Activated CD8-positive, alpha-beta memory T cell treated with anti-CD3 and anti-CD28 coated beads, Interleukin-2, amount 50 U/mL, for 24 hours (primary cell): ENCODE results near the gene RNF123.
"Not testable (repeated sequence)": the region's sequence is repeated elsewhere in the genome, so short reads cannot be mapped to it uniquely, and the experiment has no call there.

Source experiments
- DNase-seq: peaks from one replicate; pipeline ENCODE4 v3.0.0-alpha.2; 2020; ENCODE audit errors: extremely low read depth

Gene RNF123

DNA sequence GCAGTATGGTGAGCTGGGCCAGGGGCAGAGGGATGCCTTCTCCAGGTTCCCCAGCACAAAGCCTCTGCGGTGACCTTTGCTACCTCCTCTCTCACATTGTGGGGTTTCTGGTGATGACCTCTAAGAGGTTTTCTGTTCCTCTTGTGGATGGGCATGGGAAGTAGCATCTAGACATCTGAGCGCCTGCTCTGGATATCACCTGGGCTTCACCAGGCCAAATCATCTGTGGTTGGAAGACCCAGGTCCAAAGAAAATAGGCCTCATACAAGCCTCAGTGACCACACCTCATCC lies 8.2 kb upstream of the RNF123 start:
- DNase-seq = no peak

DNA sequence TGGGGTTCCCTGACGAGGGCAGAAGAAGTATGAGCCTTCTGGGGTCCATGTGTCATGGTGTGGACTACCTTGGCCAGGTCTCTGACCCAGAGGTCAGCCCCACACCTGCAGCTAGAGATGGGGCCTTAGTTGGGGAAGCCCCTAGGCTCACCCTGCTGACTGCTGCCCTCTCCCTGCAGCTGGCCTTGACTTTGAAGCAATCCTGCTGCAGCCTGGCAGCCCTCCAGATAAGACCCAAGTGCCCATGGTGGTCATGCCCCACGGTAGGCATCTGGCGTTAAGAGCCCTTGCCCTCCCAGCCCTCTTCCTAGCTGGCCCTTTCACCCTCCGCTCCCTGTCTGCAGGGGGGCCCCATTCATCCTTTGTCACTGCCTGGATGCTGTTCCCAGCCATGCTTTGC lies 7.8 kb upstream of the RNF123 start:
- no peak for DNase-seq

DNA sequence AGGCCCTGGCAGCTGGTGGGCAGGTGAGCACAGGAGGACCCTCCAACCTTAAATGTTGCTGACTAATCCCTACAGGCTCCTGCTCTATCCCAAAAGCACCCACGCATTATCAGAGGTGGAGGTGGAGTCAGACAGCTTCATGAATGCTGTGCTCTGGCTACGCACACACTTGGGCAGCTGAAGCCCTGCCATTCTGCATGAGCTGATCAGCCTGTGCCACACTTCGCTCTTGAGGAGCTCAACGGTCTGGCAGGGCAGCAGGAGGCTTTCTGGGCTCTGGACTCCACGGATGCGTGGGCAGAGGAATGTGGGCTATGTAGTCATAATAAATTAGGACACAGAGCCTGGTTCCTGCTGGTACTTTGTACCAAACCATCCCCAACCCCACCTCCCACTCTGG lies 6.2 kb upstream of the RNF123 start:
- no peak for DNase-seq

DNA sequence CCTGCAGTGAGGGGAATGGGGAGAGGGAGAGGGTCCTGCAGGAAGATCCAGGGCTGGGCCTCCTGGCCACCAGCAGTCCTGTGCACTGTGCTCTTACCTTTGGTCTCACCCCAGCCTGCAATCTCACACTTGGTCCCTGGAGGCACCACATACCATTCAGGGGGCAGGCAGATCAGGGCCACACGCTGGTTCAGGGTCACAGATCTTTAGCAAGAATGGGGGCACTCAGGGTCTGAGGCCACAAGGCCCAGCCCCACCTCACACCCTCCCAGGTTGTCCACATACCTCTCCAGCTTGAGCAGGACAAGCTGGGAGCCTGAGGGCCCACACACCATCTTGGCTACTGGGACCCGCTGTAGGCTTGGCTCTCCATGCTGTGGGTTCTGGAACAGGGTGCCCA lies 4.9 kb upstream of the RNF123 start:
- DNase-seq = not testable (repeated sequence)

DNA sequence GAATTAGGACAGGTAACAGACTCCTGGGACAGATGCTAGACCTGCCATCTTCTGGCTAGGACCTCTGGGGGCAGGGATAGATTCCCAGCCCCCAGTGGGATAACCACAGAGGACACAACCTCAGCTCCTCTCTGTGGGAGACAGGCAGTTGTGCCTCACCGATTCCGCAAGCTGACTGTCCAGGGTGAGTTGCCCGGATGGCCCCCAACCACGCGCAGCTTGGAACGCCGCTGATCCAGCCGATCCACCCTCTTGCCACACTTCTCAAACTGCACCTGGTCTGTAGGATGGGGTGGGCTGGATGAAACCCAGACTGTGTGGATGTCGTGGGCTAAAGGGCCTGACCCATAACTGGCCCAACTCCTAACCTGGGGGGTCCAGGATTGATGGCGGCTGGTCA lies 4.3 kb upstream of the RNF123 start:
- DNase-seq = not testable (repeated sequence)

DNA sequence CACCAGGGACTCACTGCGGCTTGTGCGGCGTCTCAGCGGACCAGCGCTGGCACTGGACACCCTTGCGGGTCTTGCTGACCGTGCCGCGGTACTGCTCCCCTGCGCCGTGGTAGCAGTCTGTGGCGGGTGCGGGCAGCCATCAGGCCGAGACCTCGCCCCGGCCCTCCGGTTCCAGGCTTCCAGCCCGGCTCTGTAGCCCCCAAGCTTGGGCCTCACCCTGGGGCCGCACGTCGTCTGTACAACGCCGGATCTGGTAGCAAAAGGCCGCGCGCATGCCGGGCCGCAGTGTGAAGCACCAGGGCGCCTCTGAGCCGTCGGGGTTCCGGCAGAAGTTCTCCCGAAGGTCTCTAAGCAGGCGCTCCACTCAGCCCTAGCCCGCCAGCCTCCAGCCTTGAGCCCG lies 3.5 kb upstream of the RNF123 start:
- not testable (repeated sequence) for DNase-seq

DNA sequence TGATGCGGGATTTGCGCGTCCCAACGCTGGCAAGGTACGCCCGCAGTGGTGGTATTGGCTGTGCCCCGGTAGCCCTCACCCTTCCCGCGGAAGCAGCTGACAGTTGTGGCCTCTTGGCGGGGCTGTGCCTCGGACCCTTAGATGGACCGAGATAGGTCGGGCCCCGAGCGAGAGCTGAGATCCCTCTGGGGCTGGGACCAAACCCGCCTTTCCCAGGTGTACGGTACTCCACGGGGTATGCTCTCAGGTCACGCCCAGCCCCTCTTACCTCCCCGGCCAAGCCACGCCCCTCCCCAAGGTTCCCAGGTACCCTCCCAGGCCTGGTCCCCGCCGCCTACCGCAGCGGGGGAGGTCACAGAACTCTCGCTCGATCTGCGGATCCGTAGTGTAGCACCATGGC lies 3.0 kb upstream of the RNF123 start:
- DNase-seq = not testable (repeated sequence)

DNA sequence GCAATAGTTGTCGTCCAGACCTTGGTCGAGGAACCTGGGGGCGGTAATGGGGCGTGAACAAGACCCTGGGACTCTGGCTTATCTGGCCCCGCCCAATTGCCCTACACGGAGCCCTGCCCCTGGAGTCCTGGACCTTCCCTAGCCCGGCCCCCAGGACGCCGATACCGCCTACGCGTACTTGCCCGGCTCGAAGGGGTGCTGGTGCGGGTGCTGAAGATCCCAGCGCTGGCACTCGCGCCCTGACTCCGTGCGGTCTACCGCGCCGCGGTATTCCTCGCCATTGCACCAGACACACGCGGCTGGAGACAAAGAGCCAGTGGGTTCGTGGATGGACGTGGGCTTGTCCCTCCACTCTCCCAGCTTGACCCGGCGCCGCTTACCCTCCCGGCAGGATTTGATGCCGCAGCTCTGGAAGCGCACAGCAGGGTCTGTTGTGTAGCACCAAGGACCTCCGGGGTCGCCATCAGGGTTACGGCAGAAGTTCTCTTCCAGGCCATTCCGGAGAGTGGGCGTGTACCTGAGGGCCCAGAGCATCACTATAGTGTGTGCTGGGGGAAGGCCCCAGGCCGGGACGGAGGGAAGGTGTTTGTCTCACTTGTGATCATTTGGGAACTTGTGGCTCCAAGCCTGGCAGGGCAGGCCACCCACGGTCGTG lies 2.5 kb upstream of the RNF123 start:
- not testable (repeated sequence) for DNase-seq

DNA sequence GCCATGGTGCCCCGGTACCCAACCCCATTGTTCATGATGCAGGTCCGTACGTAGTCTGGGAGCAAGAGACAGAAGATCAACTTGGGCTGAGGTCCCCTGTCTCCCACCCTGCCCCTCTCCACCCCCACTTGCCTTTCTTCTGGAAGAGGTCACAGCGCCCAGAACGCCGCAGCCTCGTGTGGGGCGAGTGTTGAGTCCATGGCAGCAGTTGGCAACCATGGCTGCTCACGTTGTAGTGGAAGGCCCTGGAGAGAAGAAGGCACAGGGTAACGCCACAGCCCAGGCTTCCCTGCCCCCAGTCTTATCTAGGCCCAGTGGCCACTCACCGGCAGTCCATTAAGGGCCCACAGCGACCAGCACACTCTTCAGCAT lies 1.9 kb upstream of the RNF123 start:
- DNase-seq = not testable (repeated sequence)

DNA sequence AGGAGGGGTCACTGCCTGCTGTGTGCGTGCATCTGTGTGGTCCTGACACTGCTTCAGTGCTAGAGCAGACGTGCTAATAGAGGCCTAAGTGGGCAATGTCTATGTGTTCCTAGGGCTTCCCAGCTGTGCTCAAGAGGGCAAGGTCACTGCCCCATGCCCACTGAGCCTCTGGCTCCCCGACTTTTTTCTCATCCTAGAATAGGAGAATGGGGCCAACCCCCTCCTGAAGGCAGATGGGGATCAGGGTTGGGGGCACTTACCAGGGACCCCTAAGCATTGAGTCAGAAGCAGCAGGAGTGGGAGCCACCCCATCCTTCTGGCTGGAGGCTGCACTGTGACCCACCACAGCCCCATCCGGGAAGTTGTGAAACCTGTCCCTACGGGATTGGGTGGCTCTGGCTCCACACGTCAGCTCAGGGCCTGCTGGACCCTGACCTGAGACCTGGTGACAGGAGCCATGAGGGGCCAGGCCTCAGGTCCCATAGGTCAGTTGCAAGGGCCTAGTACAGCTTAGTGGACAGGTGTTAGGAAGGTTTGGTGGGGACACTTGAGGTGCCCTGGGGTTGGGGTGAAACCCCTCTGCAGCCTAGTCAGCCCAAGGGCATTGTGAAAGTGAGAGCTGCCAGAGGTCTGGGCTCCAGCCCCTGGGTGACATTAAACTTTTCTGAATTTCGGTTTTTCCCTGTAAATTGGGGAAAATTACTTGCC lies 865 bp upstream of the RNF123 start:
- not testable (repeated sequence) for DNase-seq

DNA sequence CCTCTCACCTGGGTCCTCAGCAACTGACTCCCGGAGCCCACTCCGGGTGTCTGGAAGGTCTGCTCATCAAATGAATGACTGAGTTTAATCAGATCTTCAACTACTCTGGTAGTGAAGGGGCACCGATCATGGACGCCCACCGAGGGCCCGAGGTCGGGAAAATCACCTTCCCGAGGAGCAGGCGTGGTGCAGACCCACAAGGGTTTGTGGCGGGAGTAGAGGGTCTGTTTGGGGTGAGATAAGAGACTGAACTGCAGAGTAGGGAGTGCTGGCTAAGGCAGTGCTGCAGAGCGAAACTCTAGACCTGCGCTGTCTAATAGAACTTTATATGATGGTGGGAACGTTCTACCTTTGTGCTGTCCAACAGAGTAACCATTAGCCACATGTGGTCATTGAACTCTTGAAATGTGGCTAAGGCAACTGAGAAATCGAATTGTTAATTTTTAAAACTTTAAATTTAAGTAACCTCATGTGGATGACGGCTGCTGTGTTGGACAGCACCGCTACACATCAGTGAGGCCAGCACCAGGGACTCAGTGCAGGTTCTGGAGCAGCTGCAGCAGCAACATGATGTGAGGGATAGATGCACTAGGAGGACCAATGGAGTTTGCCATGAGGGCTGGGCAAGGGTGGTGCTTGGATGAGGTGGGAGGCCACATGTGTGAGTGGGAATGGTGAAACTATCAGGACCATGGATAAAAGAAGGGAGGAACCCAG lies 709 bp downstream of the RNF123 start:
- not testable (repeated sequence) for DNase-seq

DNA sequence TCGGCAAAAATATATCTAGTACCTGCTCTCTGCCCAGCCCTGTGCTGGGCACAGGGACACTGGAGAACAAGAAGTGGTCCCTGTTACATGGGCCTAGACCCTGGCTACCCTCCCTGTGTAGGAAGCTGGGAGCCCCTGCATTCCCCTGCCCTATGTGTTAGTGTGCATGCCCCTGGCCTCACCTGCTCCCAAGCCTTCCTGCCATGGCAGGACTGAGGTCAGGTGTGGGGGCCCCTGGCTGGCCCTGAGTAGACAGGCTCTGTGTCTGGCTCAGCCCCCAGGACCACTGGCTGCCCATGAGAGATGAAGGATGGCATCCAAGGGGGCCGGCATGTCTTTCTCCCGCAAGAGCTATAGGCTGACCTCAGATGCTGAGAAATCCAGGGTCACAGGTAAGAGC lies 1.5 kb downstream of the RNF123 start:
- not testable (repeated sequence) for DNase-seq

DNA sequence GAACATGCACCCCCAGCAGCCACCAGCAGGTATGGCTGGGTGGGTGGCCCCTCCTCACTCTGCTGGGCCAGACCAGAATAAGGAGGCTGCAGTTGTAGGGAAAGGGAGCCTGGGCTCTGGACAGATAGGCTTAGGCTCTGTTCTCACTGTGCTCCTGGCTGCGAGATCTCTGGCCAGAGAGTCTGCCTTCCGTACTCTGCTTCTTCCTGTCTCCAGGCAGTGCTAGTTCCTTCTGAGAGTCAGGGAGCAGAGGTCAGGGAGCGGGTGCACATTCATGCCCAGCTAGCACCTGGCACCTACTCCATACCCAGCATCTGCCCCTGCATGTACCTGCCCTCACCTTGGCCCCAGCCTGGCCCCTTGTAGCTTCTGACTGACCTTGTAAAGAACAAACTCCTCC lies 2.1 kb downstream of the RNF123 start:
- DNase-seq = not testable (repeated sequence)

DNA sequence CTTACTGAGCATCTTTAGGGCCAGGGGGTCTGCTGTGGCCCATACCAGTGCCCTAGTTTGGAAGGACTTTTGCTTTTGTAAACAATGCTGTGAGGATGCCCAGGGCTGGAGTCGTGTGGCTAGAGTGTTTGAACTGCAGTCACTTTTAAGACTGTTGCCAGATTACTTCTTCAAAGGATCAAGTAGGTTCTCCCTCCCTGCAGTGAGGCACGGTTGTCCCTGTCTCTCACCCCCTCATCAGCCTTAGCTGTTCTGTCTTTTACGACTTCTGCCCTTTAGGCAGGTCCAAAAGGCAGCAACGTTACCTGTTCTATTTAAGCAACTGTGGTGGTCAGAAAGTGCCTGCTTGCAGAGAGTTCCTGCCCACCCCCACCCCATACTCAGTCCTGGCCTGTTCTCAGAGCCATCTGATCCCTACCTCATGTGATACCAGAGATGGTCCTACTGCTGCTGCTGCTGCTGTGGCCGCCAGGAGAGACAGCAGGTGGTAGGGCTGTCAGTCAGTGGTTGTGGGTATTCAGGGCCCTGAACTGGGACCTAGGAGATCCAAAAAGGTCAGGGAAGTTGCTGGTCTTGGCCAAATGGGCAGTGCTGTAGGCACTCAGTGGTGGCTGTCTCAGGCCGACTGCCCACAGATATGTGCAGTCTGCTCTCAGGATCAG lies 5.2 kb downstream of the RNF123 start:
- not testable (repeated sequence) for DNase-seq

DNA sequence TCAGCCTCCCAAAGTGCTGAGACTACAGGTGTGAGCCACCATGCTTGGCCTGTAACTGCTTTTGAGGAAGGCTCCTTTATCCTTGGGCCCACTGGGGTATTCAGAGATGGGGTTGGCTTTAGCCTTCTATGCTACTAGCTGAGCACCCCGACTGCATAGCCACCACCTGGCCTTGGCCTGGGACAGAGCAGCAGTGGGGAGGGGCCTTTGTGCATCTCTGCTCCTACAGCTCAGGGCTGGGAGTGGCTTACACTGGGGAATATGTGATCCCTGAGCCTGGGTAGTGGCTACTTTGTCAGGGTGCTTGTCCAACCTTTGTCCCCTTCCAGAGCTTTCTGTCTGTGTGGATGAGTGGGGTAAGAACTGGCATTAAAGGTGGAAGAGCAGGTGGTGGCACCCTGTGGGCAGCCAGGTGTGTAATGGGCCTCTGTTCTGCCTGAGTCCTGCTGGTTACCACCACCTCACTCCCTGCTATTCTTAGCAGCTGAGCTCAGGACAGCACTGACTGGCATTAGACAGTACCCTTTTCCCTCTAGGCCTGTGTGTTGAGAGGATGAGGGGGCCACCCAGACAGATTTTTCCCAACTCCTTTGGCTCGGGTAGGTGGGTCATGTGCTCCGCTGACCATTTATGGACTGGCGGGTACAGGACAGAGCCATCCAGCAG lies 6.1 kb downstream of the RNF123 start:
- DNase-seq = not testable (repeated sequence)

DNA sequence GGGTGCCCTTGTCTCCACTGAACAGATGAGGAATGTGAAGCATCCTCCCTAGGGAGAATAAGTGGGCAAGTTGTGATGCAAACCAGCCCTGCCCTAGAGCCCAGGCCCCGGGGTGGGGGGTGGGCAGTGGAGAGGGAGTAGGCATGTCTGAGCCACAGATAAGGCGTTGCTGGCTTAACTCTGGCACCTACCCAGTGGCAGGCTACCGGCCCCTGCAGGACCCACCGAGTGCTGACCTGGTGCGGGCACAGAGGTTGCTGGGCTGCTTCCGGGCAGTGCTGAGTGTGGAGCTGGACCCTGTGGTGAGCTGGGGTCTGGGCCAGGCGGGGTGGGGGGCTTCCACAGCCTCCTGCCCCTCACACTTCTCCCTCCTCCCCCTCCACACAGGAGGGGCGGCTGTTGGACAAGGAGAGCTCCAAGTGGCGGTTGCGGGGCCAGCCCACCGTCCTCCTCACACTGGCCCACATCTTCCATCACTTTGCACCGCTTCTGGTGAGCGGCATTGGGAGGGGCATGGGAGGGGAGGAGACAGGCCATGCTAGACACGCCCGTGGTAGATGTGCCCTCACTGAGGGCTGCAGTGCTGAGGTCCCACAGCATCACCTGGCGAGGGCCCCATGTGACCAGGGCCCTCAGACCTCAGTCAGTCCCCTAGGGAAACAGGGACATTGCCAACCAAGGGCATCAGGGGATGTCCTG lies 10.1 kb downstream of the RNF123 start:
- no peak for DNase-seq

DNA sequence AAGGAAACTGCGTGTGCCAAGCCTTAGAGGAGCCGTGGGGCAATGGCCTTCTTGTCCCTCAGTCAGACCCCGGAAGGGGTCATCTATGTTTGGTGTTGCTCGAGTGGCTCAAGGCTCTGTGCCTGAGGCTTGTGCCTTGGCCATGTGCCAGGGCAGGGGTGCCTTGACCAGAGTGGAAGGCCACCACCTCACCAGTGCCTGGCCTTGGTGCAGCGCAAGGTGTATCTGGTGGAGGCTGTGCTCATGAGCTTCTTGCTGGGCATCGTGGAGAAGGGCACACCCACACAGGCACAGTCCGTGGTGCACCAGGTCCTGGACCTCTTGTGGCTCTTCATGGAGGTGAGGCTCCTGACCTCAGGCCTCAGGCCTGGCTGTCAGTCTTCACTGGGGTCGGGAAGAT lies 10.7 kb downstream of the RNF123 start:
- DNase-seq = no peak

DNA sequence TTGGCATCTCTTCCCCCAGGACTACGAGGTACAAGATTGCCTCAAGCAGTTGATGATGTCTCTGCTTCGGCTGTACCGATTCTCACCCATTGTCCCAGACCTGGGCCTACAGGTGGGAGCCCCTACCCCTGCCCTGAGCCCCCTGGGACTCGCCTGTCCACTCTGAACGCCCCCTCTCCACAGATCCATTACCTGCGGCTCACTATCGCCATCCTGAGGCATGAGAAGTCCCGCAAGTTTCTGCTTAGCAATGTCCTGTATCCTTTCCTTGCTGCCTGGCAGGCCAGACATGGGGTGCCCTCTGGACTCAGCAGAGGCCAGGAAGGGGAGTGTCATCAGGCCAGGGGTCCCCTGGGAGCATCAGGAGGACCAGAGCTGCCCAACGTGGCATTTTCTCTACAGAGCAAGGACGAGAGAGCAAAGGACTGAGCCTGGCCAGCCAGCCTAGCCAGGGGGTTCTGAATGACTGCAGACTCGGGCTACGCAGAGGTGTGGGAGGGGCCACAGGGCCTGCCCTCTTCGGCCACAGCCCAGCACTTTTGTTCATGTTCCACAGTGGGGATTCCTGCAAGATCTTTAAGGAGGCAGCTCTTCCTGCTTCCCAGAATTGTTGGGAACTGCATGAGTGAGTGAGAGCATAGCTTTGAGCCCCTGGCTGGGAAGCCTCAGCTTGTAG lies 11.2 kb downstream of the RNF123 start:
- DNase-seq = no peak

DNA sequence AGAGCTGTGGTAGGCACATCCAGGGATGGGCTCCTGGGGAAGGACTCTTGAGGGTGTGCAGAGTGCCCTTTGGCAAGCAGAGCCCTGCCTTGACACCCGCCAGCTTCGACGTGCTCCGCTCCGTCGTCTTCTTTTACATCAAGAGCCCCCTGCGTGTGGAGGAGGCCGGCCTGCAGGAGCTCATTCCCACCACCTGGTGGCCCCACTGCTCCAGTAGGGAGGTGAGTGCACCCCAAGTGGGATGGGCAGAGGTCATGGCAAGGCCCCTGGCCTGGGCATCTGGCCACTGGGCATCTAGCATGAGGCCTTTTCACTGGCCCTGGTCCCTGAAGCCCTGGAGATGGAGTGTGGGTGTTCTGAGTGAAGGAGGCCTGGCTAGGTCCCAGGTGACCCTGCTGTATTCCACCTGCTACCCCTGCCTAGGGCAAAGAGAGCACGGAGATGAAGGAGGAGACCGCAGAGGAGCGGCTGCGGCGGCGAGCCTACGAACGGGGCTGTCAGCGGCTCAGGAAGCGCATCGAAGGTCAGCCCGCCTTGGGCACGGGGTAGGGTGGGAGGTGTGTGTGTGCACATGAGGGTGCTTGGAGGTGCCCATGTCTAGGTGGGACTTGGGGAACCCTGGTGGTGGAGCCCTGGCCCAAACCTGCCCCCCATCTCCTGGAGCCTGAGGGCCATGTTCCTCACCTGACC lies 12.2 kb downstream of the RNF123 start:
- DNase-seq = no peak

DNA sequence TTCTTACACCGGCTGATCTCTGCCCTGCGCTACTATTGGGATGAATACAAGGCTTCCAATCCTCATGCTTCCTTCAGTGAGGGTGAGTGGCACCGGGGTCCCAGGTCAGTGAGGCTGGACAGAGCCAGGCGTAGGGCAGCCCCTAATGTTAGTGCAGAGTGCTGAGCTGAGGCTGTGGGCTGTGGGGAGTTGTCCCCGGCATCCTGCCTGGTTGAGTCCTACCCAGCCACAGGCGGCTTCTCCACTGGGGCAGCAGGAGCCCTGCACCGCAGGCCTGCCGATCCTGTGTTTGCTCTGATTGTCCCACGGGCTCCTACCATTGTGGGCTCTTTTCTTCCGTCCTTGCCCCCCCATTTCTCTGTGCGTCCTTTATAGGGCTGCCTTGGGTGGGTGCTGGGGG lies 13.3 kb downstream of the RNF123 start:
- no peak for DNase-seq
